Lower leg skin (tissue), 3 donors: ENCODE results near the gene TPP1.

Source experiments
- POLR2A ChIP-seq, 2 donors: fragments of 450-650 bp; IDR thresholded peaks; one replicate each; pipeline ENCODE4 v1.6.1; 2016 to 2017; ENCODE audit warnings: antibody characterized with exemption in 2 of 2, mild to moderate bottlenecking in 1 of 2, moderate library complexity in 1 of 2
- TF ChIP-seq, protein P1 (sequence below), 3 donors: fragments of 450-650 bp; IDR thresholded peaks; one replicate each; pipeline ENCODE4 v1.5.1; 2016; ENCODE audit warnings: antibody characterized with exemption in 3 of 3, mild to moderate bottlenecking in 3 of 3, moderate library complexity in 2 of 3

DNA sequence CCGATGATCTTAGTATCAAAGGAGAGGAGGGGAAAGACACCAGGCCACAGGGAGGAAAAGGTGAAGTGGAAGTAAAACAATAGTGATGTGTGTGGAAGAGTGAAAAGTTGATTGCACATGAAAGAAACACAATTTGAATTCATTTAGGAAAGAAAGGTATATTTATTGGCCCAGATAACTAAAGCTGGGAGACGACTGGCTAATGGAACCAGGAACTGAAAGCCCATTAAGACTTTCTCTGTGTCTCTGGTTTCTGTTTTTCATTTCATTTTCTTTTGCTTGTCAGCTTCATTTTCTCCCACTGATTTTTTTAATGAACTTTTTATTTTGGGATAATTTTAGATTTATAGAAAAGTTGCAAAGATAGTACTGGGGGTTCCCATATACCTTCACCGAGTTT, 41.5 kb upstream of the TPP1 start:
- no peak for TF ChIP-seq POLR2A (IDR thresholded peaks at IDR 0.05)
- TF ChIP-seq, protein P1, sequence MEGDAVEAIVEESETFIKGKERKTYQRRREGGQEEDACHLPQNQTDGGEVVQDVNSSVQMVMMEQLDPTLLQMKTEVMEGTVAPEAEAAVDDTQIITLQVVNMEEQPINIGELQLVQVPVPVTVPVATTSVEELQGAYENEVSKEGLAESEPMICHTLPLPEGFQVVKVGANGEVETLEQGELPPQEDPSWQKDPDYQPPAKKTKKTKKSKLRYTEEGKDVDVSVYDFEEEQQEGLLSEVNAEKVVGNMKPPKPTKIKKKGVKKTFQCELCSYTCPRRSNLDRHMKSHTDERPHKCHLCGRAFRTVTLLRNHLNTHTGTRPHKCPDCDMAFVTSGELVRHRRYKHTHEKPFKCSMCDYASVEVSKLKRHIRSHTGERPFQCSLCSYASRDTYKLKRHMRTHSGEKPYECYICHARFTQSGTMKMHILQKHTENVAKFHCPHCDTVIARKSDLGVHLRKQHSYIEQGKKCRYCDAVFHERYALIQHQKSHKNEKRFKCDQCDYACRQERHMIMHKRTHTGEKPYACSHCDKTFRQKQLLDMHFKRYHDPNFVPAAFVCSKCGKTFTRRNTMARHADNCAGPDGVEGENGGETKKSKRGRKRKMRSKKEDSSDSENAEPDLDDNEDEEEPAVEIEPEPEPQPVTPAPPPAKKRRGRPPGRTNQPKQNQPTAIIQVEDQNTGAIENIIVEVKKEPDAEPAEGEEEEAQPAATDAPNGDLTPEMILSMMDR (IDR thresholded peaks at IDR 0.05), result no peak
